H9 (cell line): Measurements from ENCODE around the gene TH. TPM values are rescaled to one million over a fixed set of nuclear protein-coding genes. Genes with fewer than 3 reads are reported as not detected.

Experiments used
- DNase-seq: peaks from one replicate; pipeline ENCODE4 v3.0.0-alpha.2; 2017
- H2AFZ ChIP-seq: one replicate; pipeline ENCODE4 v1.6.1; 2013; ENCODE audit warnings: mild to moderate bottlenecking, low read length, control low read depth, moderate library complexity
- H2AK5ac ChIP-seq: 2 replicates; pipeline ENCODE4 v1.6.1; 2013; ENCODE audit warnings: low read length, control low read depth, mixed read lengths; ENCODE audit not compliant: insufficient read length
- H2BK120ac ChIP-seq: one replicate; pipeline ENCODE4 v1.6.1; 2013; ENCODE audit warnings: low read depth, mild to moderate bottlenecking, low read length, control low read depth, inconsistent platforms; ENCODE audit not compliant: poor library complexity, severe bottlenecking
- H2BK12ac ChIP-seq: 2 replicates; pipeline ENCODE4 v1.6.1; 2013; ENCODE audit warnings: low read length, control low read depth, mixed read lengths, low read depth; ENCODE audit not compliant: insufficient read length
- H2BK15ac ChIP-seq: 2 replicates; pipeline ENCODE4 v1.6.1; 2013; ENCODE audit warnings: low read depth, low read length, control low read depth
- H2BK20ac ChIP-seq: one replicate; pipeline ENCODE4 v1.6.1; 2013; ENCODE audit warnings: low read depth, mild to moderate bottlenecking, low read length, control low read depth, inconsistent platforms; ENCODE audit not compliant: poor library complexity, severe bottlenecking
- H2BK5ac ChIP-seq: 2 replicates; pipeline ENCODE4 v1.6.1; 2013; ENCODE audit warnings: low read length, control low read depth, mixed read lengths; ENCODE audit not compliant: insufficient read length
- H3K14ac ChIP-seq: 2 replicates; pipeline ENCODE4 v1.6.1; 2013; ENCODE audit warnings: low read length, control low read depth; ENCODE audit not compliant: insufficient read depth
- H3K18ac ChIP-seq: 2 replicates; pipeline ENCODE4 v1.6.1; 2013; ENCODE audit warnings: low read depth, mild to moderate bottlenecking, mixed read lengths, low read length, control low read depth; ENCODE audit not compliant: insufficient read length
- H3K23ac ChIP-seq: 2 replicates; pipeline ENCODE4 v1.6.1; 2013; ENCODE audit warnings: low read length, control low read depth, mixed read lengths, low read depth; ENCODE audit not compliant: insufficient read length
- H3K23me2 ChIP-seq: 2 replicates; pipeline ENCODE4 v1.6.1; 2013; ENCODE audit warnings: low read depth, mild to moderate bottlenecking, mixed read lengths, low read length, control low read depth; ENCODE audit not compliant: insufficient read length, poor library complexity, severe bottlenecking
- H3K27ac ChIP-seq: 2 replicates; pipeline ENCODE4 v1.5.1; 2013; ENCODE audit warnings: low read length, control low read depth, mixed read lengths, low read depth; ENCODE audit not compliant: insufficient read length
- H3K27me3 ChIP-seq: 2 replicates; pipeline ENCODE4 v1.6.1; 2013; ENCODE audit warnings: low read length, control low read depth, inconsistent platforms; ENCODE audit not compliant: insufficient read depth
- H3K4ac ChIP-seq: 2 replicates; pipeline ENCODE4 v1.6.1; 2013; ENCODE audit warnings: low read depth, mild to moderate bottlenecking, control low read depth, inconsistent platforms, low read length, moderate library complexity
- H3K4me1 ChIP-seq: 2 replicates; pipeline ENCODE4 v1.6.1; 2013; ENCODE audit warnings: low read length, control low read depth, inconsistent platforms; ENCODE audit not compliant: insufficient read depth
- H3K4me2 ChIP-seq: 2 replicates; pipeline ENCODE4 v1.6.1; 2013; ENCODE audit warnings: low read length, control low read depth, mixed read lengths; ENCODE audit not compliant: insufficient read length, insufficient read depth
- H3K56ac ChIP-seq: 2 replicates; pipeline ENCODE4 v1.6.1; 2013; ENCODE audit warnings: low read depth, mild to moderate bottlenecking, mixed read lengths, low read length, control low read depth; ENCODE audit not compliant: insufficient read length
- H3K79me1 ChIP-seq: 2 replicates; pipeline ENCODE4 v1.6.1; 2013; ENCODE audit warnings: low read depth, mild to moderate bottlenecking, moderate library complexity, low read length, control low read depth, inconsistent platforms; ENCODE audit not compliant: insufficient read depth, poor library complexity, severe bottlenecking
- H3K79me2 ChIP-seq: 2 replicates; pipeline ENCODE4 v1.6.1; 2013; ENCODE audit warnings: low read length, control low read depth, inconsistent platforms; ENCODE audit not compliant: insufficient read depth
- H3K9ac ChIP-seq: 2 replicates; pipeline ENCODE4 v1.6.1; 2013; ENCODE audit warnings: low read length, control low read depth, mixed read lengths; ENCODE audit not compliant: insufficient read length; ENCODE audit errors: extremely low read depth
- H3K9me3 ChIP-seq: one replicate; pipeline ENCODE4 v1.6.1; 2013; ENCODE audit warnings: low read depth, low read length, inconsistent platforms; ENCODE audit not compliant: control insufficient read depth
- H3T11ph ChIP-seq: one replicate; pipeline ENCODE4 v1.6.1; 2013; ENCODE audit warnings: mild to moderate bottlenecking, low read length, control low read depth, inconsistent platforms
- H4K20me1 ChIP-seq: one replicate; pipeline ENCODE4 v1.6.1; 2013; ENCODE audit not compliant: control insufficient read depth, insufficient read length, insufficient read depth
- H4K5ac ChIP-seq: 2 replicates; pipeline ENCODE4 v1.6.1; 2013; ENCODE audit warnings: low read depth, mild to moderate bottlenecking, mixed read lengths, low read length, control low read depth; ENCODE audit not compliant: insufficient read length
- H4K8ac ChIP-seq: replicated peaks from 2 replicates; pipeline ENCODE4 v1.6.1; 2013; ENCODE audit warnings: low read length, control low read depth, mixed read lengths, low read depth; ENCODE audit not compliant: insufficient read length
- H4K91ac ChIP-seq: 2 replicates; pipeline ENCODE4 v1.6.1; 2013; ENCODE audit warnings: low read depth, mild to moderate bottlenecking, moderate library complexity, mixed read lengths, low read length, control low read depth; ENCODE audit not compliant: insufficient read length
- H3K27ac Mint-ChIP-seq, 3 experiments: 2 replicates in 2 of 3; 3 replicates in 1 of 3; pipeline ENCODE4 v1.8.0; 2020 to 2021; ENCODE audit warnings: mixed read lengths in 3 of 3, mild to moderate bottlenecking in 1 of 3, moderate library complexity in 1 of 3
- H3K27me3 Mint-ChIP-seq: 2 replicates; pipeline ENCODE4 v1.8.0; 2021; ENCODE audit warnings: low read depth, mild to moderate bottlenecking, moderate library complexity, mixed read lengths
- H3K36me3 Mint-ChIP-seq, 3 experiments: 2 replicates in 2 of 3; 3 replicates in 1 of 3; pipeline ENCODE4 v1.8.0; 2020 to 2021; ENCODE audit warnings: low read depth in 3 of 3, mixed read lengths in 3 of 3; ENCODE audit not compliant: insufficient read depth in 1 of 3
- H3K4me1 Mint-ChIP-seq, 2 experiments: 2 replicates each; pipeline ENCODE4 v1.8.0; 2020; ENCODE audit warnings: mixed read lengths in 2 of 2
- H3K4me3 Mint-ChIP-seq, 2 experiments: 2 replicates in 1 of 2; 3 replicates in 1 of 2; pipeline ENCODE4 v1.8.0; 2020 to 2021; ENCODE audit warnings: mild to moderate bottlenecking in 2 of 2, mixed read lengths in 2 of 2, moderate library complexity in 1 of 2
- H3K9me3 Mint-ChIP-seq, 2 experiments: 2 replicates in 1 of 2; 3 replicates in 1 of 2; pipeline ENCODE4 v1.8.0; 2020; ENCODE audit warnings: mild to moderate bottlenecking in 2 of 2, mixed read lengths in 2 of 2, moderate library complexity in 1 of 2
- WGBS: extraction: QIAGEN DNeasy Blood & Tissue Kit; methylation state at CpG from one replicate; pipeline ENCODE4 v1.1.7; 2013; ENCODE audit warnings: missing lambda C conversion rate, low lambda C conversion rate, mixed read lengths; ENCODE audit not compliant: insufficient read length; ENCODE audit errors: extremely low coverage; 5-methylcytosine and 5-hydroxymethylcytosine counted together
- total RNA-seq: library from RNA; stranded (reverse); gene quantifications from 2 replicates; pipeline ENCODE4 v1.2.1, GENCODE V29; 2021
- TF ChIP-seq, protein P1 (sequence below): fragments of 200-600 bp; sonication (generic); conservative IDR thresholded peaks from 3 replicates; pipeline ENCODE4 v1.8.0; 2021; ENCODE audit warnings: antibody characterized with exemption, mild to moderate bottlenecking

Gene TH
- total RNA-seq, 1 experiment from 2014 or later: not detected

DNA sequence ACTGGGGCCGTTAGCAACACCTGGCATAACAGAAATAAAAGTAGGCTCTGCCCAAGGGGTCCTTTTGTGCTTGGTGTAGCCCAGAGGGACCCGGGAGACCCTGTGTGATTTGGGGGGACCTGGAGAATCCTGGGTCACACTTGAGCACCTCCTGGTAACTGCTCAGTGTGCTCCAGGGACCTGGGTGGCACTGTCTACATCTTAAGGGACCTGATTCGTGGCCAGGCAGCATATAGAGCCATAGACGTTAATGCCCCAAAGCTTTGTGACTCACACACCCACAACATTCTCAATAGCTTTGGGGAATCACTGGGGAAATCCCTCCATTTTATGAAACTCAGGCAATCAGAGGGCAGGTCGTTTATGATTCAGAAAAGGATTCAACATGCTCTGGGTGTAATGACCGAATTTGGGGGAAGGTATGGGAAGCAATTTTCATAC lies 28.8 kb downstream of the TH start:
- no peak for DNase-seq
- no peak overlapping the region for H3K4me3 Mint-ChIP-seq
- H3K4me2 ChIP-seq: no peak overlapping the region

More for the DNA sequence above, 28.8 kb downstream of the TH start:
- Histone ChIP-seq H3K23me2 (peaks cover 4% of the 10 kb centered on the region), H3K14ac (no peak overlapping the region), H3K27ac (no peak overlapping the region), H4K8ac (no peak overlapping the region), H3K79me2 (no peaks in the 10 kb centered on the region), H3K56ac (no peak overlapping the region), H3T11ph (no peak overlapping the region), H4K20me1 (peaks cover 2% of the 10 kb centered on the region), H3K27me3 (peaks cover 81% of the 10 kb centered on the region), H3K18ac (no peak overlapping the region), H2BK5ac (no peak overlapping the region), H4K5ac (no peak overlapping the region), H2BK120ac (no peak overlapping the region), H3K9me3 (no peaks in the 10 kb centered on the region), H3K9ac (no peak overlapping the region), H3K23ac (no peak overlapping the region), H3K79me1 (no peaks in the 10 kb centered on the region), H2BK12ac (no peak overlapping the region), H2BK20ac (no peak overlapping the region), H3K4ac (no peak overlapping the region), H2AK5ac (no peak overlapping the region), H2BK15ac (no peak overlapping the region), H2AFZ (no peak overlapping the region), H3K4me1 (no peaks in the 10 kb centered on the region), H4K91ac (no peak overlapping the region)
- Mint-ChIP-seq H3K27me3 (peaks cover 91% of the 10 kb centered on the region), H3K27ac (no peak overlapping the region), H3K36me3 (no peaks in the 10 kb centered on the region; a peak in 1 of 7 replicates), H3K9me3 (peaks cover 2 to 9% of the 10 kb centered on the region in 2 experiments; a peak in 3 of 5 replicates), H3K4me1 (peaks cover 6 to 22% of the 10 kb centered on the region in 2 experiments; a peak in 3 of 4 replicates)
- no CpG with 5 or more reads among the region's 6 CpGs for WGBS
- TF ChIP-seq, protein P1, sequence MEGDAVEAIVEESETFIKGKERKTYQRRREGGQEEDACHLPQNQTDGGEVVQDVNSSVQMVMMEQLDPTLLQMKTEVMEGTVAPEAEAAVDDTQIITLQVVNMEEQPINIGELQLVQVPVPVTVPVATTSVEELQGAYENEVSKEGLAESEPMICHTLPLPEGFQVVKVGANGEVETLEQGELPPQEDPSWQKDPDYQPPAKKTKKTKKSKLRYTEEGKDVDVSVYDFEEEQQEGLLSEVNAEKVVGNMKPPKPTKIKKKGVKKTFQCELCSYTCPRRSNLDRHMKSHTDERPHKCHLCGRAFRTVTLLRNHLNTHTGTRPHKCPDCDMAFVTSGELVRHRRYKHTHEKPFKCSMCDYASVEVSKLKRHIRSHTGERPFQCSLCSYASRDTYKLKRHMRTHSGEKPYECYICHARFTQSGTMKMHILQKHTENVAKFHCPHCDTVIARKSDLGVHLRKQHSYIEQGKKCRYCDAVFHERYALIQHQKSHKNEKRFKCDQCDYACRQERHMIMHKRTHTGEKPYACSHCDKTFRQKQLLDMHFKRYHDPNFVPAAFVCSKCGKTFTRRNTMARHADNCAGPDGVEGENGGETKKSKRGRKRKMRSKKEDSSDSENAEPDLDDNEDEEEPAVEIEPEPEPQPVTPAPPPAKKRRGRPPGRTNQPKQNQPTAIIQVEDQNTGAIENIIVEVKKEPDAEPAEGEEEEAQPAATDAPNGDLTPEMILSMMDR: no peak
